Liver (tissue), 9 donors: ENCODE measurements around the gene IGLL5. TPM values are rescaled to one million over a fixed set of nuclear protein-coding genes. Genes with fewer than 3 reads are reported as not detected.

Experiments
- DNase-seq: peaks from one replicate; pipeline ENCODE4 v3.0.0-alpha.2; 2017; ENCODE audit warnings: low spot score
- H3K27ac ChIP-seq, 2 donors: one replicate each; pipeline ENCODE4 v1.7.0; 2013; ENCODE audit warnings: inconsistent platforms in 2 of 2, low read length in 2 of 2, control low read depth in 1 of 2, low read depth in 1 of 2, mild to moderate bottlenecking in 1 of 2
- H3K27me3 ChIP-seq, 4 donors: one replicate each; pipeline versions ENCODE4 v1.6.1 to v1.7.0; 2013; ENCODE audit warnings: low read length in 3 of 4, inconsistent platforms in 1 of 4, mild to moderate bottlenecking in 1 of 4, moderate library complexity in 1 of 4; ENCODE audit not compliant: control insufficient read depth in 4 of 4, insufficient read depth in 4 of 4
- H3K36me3 ChIP-seq, 4 donors: one replicate each; pipeline versions ENCODE4 v1.6.1 to v1.7.0; 2013; ENCODE audit warnings: low read length in 3 of 4, mild to moderate bottlenecking in 3 of 4, low read depth in 1 of 4, moderate library complexity in 1 of 4; ENCODE audit not compliant: control insufficient read depth in 4 of 4, insufficient read depth in 3 of 4
- H3K4me1 ChIP-seq, 4 donors: one replicate each; pipeline versions ENCODE4 v1.6.1 to v1.7.0; 2013; ENCODE audit warnings: low read length in 3 of 4, mild to moderate bottlenecking in 3 of 4, moderate library complexity in 1 of 4; ENCODE audit not compliant: control insufficient read depth in 4 of 4, insufficient read depth in 4 of 4
- H3K4me3 ChIP-seq, 3 donors: one replicate each; pipeline versions ENCODE4 v1.6.1 to v1.7.0; 2013; ENCODE audit warnings: low read length in 3 of 3, control low read depth in 1 of 3, low read depth in 1 of 3, mild to moderate bottlenecking in 1 of 3
- H3K9ac ChIP-seq, 2 donors: one replicate each; pipeline ENCODE4 v1.7.0; 2013; ENCODE audit warnings: low read length in 2 of 2, mild to moderate bottlenecking in 2 of 2, moderate library complexity in 2 of 2, control low read depth in 1 of 2, low read depth in 1 of 2
- H3K9me3 ChIP-seq, 4 donors: one replicate each; pipeline versions ENCODE4 v1.6.1 to v1.7.0; 2013; ENCODE audit warnings: low read length in 3 of 4; ENCODE audit not compliant: control insufficient read depth in 4 of 4
- ATF3 ChIP-seq: IDR thresholded peaks from 2 replicates; pipeline ENCODE4 v1.6.1; 2016; ENCODE audit warnings: antibody characterized with exemption
- CTCF ChIP-seq: fragments of 150-350 bp; IDR thresholded peaks from 2 replicates; pipeline ENCODE4 v1.5.1; 2017; ENCODE audit warnings: improper control_type of control experiment, low read depth, low read length; ENCODE audit not compliant: missing input control
- EGR1 ChIP-seq, 2 donors: IDR thresholded peaks; 2 replicates each; pipeline ENCODE4 v1.6.1; 2016 to 2018; ENCODE audit warnings: antibody characterized with exemption in 2 of 2, low read depth in 2 of 2
- FOXA1 ChIP-seq: IDR thresholded peaks from 2 replicates; pipeline ENCODE4 v1.6.1; 2016; ENCODE audit warnings: antibody characterized with exemption
- GABPA ChIP-seq, 2 donors: IDR thresholded peaks in 1 of 2; conservative IDR thresholded peaks in 1 of 2; 2 replicates each; pipeline ENCODE4 v1.6.1; 2016; ENCODE audit warnings: antibody characterized with exemption in 2 of 2, mild to moderate bottlenecking in 1 of 2, moderate library complexity in 1 of 2
- HNF4A ChIP-seq, 2 donors: conservative IDR thresholded peaks; 2 replicates each; pipeline ENCODE4 v1.6.1; 2016; ENCODE audit warnings: antibody characterized with exemption in 2 of 2, mild to moderate bottlenecking in 2 of 2
- HNF4G ChIP-seq: IDR thresholded peaks from 2 replicates; pipeline ENCODE4 v1.6.1; 2016; ENCODE audit warnings: antibody characterized with exemption
- MAX ChIP-seq: IDR thresholded peaks from 2 replicates; pipeline ENCODE4 v1.6.1; 2016; ENCODE audit warnings: antibody characterized with exemption
- NR2F2 ChIP-seq: IDR thresholded peaks from 2 replicates; pipeline ENCODE4 v1.6.1; 2016; ENCODE audit warnings: antibody characterized with exemption
- RAD21 ChIP-seq, 2 donors: IDR thresholded peaks; 2 replicates each; pipeline ENCODE4 v1.6.1; 2016; ENCODE audit warnings: antibody characterized with exemption in 2 of 2, mild to moderate bottlenecking in 2 of 2
- REST ChIP-seq: IDR thresholded peaks from 2 replicates; pipeline ENCODE4 v1.6.1; 2016; ENCODE audit warnings: antibody characterized with exemption, mild to moderate bottlenecking
- RXRA ChIP-seq, 2 donors: IDR thresholded peaks; 2 replicates each; pipeline ENCODE4 v1.6.1; 2017 to 2018; ENCODE audit warnings: antibody characterized with exemption in 2 of 2, mild to moderate bottlenecking in 1 of 2
- SP1 ChIP-seq: IDR thresholded peaks from 2 replicates; pipeline ENCODE4 v1.6.1; 2018; ENCODE audit warnings: antibody characterized with exemption, mild to moderate bottlenecking
- TAF1 ChIP-seq: conservative IDR thresholded peaks from 2 replicates; pipeline ENCODE4 v1.6.1; 2016; ENCODE audit warnings: antibody characterized with exemption, mild to moderate bottlenecking
- YY1 ChIP-seq: IDR thresholded peaks from 2 replicates; pipeline ENCODE4 v1.6.1; 2016; ENCODE audit warnings: antibody characterized with exemption, mild to moderate bottlenecking
- WGBS: extraction: QIAGEN DNeasy Blood & Tissue Kit; methylation state at CpG from one replicate; pipeline ENCODE4 v1.1.7; 2013; 5-methylcytosine and 5-hydroxymethylcytosine counted together
- polyA plus RNA-seq, 2 donors: library from polyadenylated mRNA; stranded (reverse) in 1 of 2; unstranded in 1 of 2; fragments of 200-250 nt in 1 of 2; fragments of >200 nt in 1 of 2; fragmentation: Nextera tagmentation in 1 of 2; extraction: Ambion mirVana in 1 of 2; gene quantifications; one replicate each; pipeline versions ENCODE4 v1.2.1 to v1.2.3, GENCODE V29; 2013 to 2015
- total RNA-seq, 2 donors: library from RNA; depleted of rRNA; stranded (reverse); fragments of >200 nt; gene quantifications; one replicate each; pipeline ENCODE4 v1.2.3, GENCODE V29; 2014
- TF ChIP-seq, protein P1 (sequence below): IDR thresholded peaks from 2 replicates; pipeline ENCODE4 v1.6.1; 2016; ENCODE audit warnings: antibody characterized with exemption
- donor health status: healthy.
- donor health status: healthy.
- donor health status: healthy.
- donor health status: healthy.
- donor health status: healthy.

Gene IGLL5
- total and polyA plus RNA-seq, 4 donors: 1.3 to 13.4 (median 3.4) TPM

DNA sequence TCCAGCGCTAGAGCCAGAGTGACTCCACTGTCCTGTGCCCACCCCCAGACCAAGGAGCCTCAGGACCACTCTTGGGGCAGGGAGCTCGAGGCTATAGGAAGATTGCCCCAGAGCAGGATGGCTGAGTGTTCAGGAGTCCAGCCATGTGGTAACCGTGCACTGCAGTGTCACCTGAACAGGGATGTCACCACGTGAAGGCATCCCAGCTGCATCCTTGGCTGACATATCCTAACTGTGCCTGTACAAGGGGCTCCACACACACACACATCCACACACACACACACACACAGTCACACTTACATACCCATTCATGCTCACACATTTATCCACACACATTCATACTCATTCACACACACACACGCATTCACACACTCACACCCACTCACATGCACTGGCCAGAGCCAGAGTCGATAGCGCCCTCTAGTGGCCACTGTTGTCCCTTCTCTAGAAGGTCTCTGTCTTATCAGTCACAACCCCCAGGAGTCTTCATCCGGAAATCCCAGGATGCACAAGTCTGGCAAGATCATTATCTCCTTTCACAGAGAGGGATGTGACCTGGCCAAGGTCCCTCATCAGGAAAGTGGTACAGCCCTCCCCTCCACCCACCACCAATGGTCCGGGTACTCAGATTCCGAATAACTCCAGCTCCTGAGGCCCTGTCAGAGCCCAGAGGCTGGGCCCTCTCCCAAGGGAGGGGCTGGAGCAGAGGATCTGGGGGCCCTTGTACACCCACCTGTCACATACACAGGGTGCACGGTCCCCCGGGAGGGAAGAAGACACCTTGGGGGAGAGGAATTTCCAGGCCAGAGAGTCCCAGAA is 55.1 kb downstream of the IGLL5 start:
- H3K27ac ChIP-seq: no peak overlapping the region
- DNase-seq: peak; percentile 69
- no peaks in the 10 kb centered on the region for H3K9me3 ChIP-seq
- H3K36me3 ChIP-seq: no peaks in the 10 kb centered on the region
- 60% methylated on average over 12 of the region's 12 CpGs for WGBS
- no peaks in the 10 kb centered on the region for H3K27me3 ChIP-seq
- H3K9ac ChIP-seq: no peak overlapping the region
- H3K4me1 ChIP-seq: no peaks in the 10 kb centered on the region
- H3K4me3 ChIP-seq: no peak overlapping the region
- TF ChIP-seq ATF3 (no peak), REST (no peak), YY1 (no peak), CTCF (peak; percentile 47), TAF1 (no peak), FOXA1 (no peak), MAX (no peak), HNF4G (no peak), HNF4A (conservative IDR thresholded peaks at IDR 0.05) (no peak), RXRA (IDR thresholded peaks at IDR 0.05) (no peak), SP1 (no peak), NR2F2 (no peak), GABPA (IDR thresholded peaks at IDR 0.05 in 1 of 2, conservative IDR thresholded peaks at IDR 0.05 in 1 of 2) (no peak), RAD21 (IDR thresholded peaks at IDR 0.05) (peak; percentile 56 to 67), EGR1 (IDR thresholded peaks at IDR 0.05; ENCODE audit: low read depth in 2 of 2) (no peak)
- TF ChIP-seq, protein P1, sequence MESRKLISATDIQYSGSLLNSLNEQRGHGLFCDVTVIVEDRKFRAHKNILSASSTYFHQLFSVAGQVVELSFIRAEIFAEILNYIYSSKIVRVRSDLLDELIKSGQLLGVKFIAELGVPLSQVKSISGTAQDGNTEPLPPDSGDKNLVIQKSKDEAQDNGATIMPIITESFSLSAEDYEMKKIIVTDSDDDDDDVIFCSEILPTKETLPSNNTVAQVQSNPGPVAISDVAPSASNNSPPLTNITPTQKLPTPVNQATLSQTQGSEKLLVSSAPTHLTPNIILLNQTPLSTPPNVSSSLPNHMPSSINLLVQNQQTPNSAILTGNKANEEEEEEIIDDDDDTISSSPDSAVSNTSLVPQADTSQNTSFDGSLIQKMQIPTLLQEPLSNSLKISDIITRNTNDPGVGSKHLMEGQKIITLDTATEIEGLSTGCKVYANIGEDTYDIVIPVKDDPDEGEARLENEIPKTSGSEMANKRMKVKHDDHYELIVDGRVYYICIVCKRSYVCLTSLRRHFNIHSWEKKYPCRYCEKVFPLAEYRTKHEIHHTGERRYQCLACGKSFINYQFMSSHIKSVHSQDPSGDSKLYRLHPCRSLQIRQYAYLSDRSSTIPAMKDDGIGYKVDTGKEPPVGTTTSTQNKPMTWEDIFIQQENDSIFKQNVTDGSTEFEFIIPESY: no peak
